NCI-H2107 treated with DMSO at 0.1 percent for 48 hours (cell line): Measurements from ENCODE around the gene PLD2.

Experiments
- DNase-seq: peaks from one replicate; lab custom pipeline; 2025; ENCODE audit not compliant: unreplicated experiment; lab: John Stamatoyannopoulos, UW

The PLD2 gene, protein sequence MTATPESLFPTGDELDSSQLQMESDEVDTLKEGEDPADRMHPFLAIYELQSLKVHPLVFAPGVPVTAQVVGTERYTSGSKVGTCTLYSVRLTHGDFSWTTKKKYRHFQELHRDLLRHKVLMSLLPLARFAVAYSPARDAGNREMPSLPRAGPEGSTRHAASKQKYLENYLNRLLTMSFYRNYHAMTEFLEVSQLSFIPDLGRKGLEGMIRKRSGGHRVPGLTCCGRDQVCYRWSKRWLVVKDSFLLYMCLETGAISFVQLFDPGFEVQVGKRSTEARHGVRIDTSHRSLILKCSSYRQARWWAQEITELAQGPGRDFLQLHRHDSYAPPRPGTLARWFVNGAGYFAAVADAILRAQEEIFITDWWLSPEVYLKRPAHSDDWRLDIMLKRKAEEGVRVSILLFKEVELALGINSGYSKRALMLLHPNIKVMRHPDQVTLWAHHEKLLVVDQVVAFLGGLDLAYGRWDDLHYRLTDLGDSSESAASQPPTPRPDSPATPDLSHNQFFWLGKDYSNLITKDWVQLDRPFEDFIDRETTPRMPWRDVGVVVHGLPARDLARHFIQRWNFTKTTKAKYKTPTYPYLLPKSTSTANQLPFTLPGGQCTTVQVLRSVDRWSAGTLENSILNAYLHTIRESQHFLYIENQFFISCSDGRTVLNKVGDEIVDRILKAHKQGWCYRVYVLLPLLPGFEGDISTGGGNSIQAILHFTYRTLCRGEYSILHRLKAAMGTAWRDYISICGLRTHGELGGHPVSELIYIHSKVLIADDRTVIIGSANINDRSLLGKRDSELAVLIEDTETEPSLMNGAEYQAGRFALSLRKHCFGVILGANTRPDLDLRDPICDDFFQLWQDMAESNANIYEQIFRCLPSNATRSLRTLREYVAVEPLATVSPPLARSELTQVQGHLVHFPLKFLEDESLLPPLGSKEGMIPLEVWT

DNA sequence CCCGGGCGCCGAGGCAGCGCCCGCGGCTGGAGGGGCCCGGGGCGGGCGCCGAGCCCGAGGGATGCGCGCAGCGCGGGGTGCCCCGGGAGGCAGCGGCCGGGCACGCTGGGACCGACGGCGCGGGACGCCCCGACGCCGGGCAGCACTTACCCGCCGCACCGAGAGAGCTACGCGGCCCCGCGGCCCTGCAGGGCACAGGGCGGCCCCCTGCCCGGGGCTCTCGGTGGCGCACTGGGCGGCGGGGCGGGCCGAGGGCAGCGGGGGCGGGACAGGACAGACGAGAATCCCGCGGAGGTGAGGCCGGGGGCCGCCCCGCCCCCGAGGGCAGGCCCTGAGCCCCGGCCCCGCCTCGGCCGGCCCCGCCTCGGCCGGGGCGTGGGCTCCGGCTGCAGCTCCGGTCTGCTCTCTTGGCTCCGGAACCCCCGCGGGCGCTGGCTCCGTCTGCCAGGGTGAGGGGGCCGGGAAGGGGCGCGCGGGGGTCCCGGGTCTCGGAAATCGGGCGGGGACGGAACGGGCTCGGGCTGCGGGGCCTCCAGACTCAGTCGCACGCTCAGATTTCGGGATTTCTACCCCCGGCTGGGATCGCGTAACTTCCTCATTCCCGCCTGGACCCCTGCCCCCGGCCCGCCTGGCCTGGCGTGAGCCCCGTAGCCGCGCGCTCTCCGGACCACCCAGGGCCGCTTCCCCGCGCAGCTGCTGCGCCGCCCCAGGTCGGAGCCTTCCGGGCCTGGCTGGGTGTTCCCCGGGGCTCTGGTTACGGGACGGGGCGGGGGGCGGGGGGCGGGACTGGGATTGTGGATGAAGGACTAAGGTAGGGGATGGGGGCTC, at the start of gene PLD2:
Gene PLD2, plus strand, starts transcription at position 376 of the 828 bp plus-strand sequence. CDS start 621 bp downstream, outside the sequence.
- DNase-seq = no peak

DNA sequence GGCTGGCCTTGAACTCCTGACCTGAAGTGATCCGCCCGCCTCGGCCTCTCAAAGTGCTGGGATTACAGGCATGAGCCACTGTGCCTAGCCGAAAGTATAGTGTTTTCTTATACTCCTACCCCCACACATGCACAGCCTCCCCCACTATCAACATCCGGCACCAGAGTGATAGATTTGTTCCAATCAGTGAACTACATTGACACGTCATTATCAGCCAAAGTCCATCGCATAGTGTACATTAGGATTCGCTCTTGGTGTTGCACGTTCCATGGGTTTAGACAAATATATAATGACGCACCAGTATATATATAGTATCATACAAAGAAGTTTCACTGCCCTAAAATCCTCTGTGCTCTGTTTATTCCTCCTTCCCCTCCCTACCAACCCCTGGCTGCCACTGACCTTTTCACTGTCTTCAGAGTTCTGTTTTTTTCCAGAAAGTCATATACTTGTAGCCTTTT, 47.1 kb upstream of the PLD2 start:
- DNase-seq = no peak

DNA sequence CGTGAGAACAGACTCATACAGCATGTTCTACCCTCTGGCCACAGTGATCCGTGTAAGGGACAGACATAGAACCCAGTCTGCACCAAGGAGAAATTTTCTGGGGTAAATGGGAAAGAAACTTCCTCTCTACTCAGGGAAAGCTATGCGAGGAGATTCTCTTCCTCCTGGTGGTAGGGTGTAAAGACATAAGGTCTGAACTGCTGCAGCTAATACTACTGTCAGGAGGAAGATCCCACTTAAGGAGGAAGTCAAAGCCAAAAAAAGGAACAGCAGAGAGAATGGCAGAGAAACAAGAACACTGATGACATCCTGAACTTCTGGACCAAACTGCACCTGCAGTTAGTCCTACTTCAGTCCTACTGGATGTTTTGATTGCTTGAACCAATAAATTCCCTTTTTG, 42.4 kb upstream of the PLD2 start:
- no peak for DNase-seq

- no peak for DNase-seq
These were observed 40.8 kb upstream of the PLD2 start for GRCh38 chr17:4766201-4766600.

DNA sequence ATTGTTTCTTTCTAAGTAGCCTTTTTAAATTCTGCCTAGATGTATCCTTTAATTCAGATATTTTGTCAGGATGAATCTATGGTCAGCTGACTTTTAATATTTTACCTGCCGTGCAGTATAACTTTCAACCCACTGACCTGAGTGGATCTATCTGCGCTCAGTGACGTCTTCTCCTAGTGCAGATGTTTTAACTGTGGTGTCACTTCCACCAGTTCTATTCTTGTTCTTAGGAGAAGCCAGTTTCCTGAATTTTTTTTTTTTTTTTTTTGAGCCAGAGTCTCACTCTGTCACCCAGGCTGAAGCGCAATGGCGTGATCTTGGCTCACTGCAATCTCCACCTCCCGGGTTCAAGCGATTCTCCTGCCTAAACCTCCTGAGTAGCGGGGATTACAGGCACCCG, 40.2 kb upstream of the PLD2 start:
- no peak for DNase-seq

DNA sequence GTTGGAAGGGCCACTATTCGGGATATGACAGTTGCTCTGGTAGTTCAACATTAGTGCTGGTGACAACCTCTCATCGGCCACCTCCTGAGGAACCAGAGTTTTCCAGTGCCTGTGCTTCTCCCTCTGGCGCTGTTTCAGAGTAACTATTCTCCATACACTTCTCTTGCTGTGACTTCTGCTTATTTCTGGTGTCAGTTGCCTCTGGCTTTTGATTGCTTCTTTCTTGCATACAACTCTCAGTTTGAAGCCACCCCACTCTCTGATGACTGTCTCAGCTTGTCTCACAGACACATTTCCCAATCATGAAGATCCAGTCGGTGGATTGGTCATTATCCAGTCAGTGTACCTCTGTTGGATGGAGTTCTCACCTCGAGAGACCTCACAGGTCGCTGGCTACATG, 38.7 kb upstream of the PLD2 start:
- no peak for DNase-seq

DNA sequence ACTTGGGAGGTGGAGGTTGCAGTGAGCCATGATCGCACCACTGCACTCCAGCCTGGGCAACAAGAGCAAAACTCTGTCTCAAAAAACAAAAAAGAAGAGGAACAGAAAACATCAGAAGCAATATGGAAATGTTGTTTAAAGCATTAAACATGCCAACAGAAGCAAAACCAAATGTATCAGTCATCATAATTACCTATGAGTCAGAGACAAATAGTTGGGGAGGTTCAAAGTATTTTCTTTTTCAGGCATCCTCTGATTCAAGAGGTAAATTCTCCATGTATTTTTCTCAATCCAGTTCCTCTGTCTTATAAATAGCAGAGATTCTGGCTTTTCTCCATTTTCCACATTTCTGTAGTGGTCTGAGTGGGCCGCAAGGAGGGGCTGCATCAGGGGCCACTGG, 37.3 kb upstream of the PLD2 start:
- no peak for DNase-seq

GRCh38 chr17:4771519-4772234, 35.3 kb upstream of the PLD2 start, which contains the start of gene TM4SF5:
TSS of gene TM4SF5 (plus strand) at chr17:4771886. CDS start at chr17:4771923, 37 bp downstream.
- DNase-seq = no peak

DNA sequence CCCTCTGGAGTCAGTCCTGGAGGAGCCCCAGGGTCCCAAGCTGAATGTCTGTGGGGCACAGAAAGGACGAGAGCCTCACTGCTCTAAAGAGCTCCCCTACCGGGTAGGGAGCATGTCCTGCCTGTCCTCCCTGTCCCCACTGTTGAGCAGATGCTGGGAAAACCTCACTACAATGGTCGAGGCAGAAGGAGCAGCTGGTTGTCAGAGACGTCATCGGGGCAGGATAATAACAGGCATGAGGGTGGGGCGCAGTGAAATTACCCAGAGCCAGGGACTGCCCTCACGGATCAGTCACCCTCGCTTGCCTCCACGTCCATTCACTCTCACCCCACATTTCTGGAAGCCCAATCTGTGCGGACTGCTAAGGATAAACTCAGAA, 34.7 kb upstream of the PLD2 start:
- no peak for DNase-seq

GRCh38 chr17:4777969-4778760, 28.8 kb upstream of the PLD2 start:
- no peak for DNase-seq

GRCh38 chr17:4780325-4780955, 26.5 kb upstream of the PLD2 start:
- DNase-seq = no peak

DNA sequence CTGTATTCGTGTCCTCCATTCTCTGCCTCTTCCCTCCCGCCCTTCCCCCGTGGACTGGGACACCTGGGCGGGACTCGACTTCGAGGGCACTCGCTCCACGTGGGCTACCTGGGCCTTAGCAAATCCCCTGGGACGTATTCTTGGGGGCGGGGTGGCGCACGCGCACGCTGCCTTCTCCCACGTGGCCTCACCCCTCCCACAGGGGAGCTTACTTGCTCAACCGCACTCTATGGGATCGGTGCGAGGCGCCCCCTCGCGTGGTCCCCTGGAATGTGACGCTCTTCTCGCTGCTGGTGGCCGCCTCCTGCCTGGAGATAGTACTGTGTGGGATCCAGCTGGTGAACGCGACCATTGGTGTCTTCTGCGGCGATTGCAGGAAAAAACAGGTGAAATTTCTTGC, 24.3 kb upstream of the PLD2 start:
- DNase-seq = no peak

- no peak for DNase-seq
These were observed 21.4 kb upstream of the PLD2 start for GRCh38 chr17:4785311-4786105.

- DNase-seq = no peak
These were observed 20.8 kb upstream of the PLD2 start, which contains the start of gene VMO1 for GRCh38 chr17:4786106-4786511. TSS of gene VMO1 (minus strand) at chr17:4786364. CDS start at chr17:4786352, 12 bp downstream.

GRCh38 chr17:4786516-4786915, 20.4 kb upstream of the PLD2 start:
- DNase-seq = no peak

- no peak for DNase-seq
These were observed 18.7 kb upstream of the PLD2 start for GRCh38 chr17:4788159-4788806.

DNA sequence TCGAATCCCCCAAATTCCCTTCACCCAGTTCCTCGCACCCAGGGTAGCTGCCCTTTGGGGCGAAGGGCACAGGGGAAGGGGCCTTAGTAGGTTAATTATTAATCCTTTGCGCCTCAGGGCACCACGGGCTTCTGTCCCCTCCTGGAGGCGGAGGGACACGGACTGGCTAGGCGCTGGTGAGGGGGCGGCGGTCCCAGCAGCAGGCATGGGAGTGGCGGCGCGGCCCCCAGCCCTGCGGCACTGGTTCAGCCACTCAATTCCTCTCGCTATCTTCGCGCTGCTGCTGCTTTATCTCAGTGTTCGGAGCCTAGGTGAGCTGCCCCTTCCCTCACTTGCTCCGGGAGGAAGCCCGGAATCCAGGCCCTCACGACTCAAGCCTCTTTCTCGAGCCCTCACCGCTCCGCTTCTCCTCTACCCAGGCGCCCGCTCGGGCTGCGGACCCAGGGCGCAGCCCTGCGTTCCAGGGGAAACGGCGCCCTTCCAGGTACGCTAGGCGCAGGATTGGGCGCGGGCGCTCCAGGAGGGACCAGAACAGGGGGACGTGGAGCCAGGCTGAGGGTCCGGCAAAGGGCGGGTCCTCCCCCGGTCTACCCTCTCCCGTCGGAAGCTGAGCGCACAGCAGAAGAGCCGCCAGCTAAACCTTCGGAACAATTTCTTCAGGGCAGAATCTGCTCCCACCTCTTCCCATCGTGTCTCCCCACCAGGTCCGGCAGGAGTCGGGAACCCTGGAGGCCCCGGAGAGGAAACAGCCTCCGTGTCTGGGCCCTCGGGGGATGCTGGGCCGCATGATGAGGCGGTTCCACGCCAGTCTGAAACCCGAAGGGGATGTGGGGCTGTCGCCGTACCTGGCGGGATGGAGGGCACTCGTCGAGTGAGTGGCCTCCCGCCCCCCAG, 17.9 kb upstream of the PLD2 start, which contains the start of gene GLTPD2:
Gene GLTPD2, plus strand, starts transcription at position 158 of the 894 bp plus-strand sequence. Its CDS starts 48 bp downstream, at position 206.
- DNase-seq = no peak
